GM12878 (cell line): ENCODE data around the gene MX1. TPM values are rescaled to one million over a fixed set of nuclear protein-coding genes. Genes with fewer than 3 reads are reported as not detected.

Experiments used
- ATAC-seq: fragments of 200-7000 bp; cut with Tn5 transposase; 3 replicates; pipeline ENCODE4 v1.9.1; 2020; ENCODE audit warnings: mild to moderate bottlenecking, moderate library complexity
- BruUV-seq: library from RNA; stranded (reverse); fragments of 400-500 nt; replicated peaks from 2 replicates; lab custom pipeline; 2021; lab: Mats Ljungman, UMichigan
- CTCF ChIA-PET: fragments of 300-600 bp; sonication (Branson Sonifier 250); formaldehyde crosslinking; extraction: SDS; loops from one replicate; lab custom pipeline; 2021; ENCODE audit warnings: inconsistent platforms; lab: Yijun Ruan, JAX
- POLR2A ChIA-PET: fragments of 350-600 bp; formaldehyde crosslinking; extraction: SDS; loops from one replicate; lab custom pipeline; 2021; ENCODE audit warnings: inconsistent platforms; lab: Charles Lee
- RAD21 ChIA-PET: fragments of 300-600 bp; sonication (Branson Sonifier 250); formaldehyde crosslinking; loops from one replicate; lab custom pipeline; 2023; ENCODE audit warnings: antibody characterized with exemption; ENCODE audit not compliant: unreplicated experiment; lab: Charles Lee
- SMC1A ChIA-PET: fragments of 300-600 bp; sonication (Branson Sonifier 250); formaldehyde crosslinking; loops from one replicate; lab custom pipeline; 2023; ENCODE audit not compliant: unreplicated experiment, uncharacterized antibody; lab: Charles Lee
- DNase-seq: peaks from one replicate; pipeline ENCODE4 v3.0.0-alpha.2; 2011; ENCODE audit warnings: low read depth, low spot score
- FAIRE-seq: peaks from 3 replicates; lab custom pipeline; 2011; peaks lifted over from hg19 to GRCh38; lab: Jason Lieb, UNC
- H2AFZ ChIP-seq: 2 replicates; pipeline ENCODE4 v1.6.0; 2011; ENCODE audit warnings: low read depth, low read length, control low read depth; ENCODE audit not compliant: control insufficient read depth
- H3K27ac ChIP-seq: 2 replicates; pipeline ENCODE4 v1.5.1; 2011; ENCODE audit warnings: control low read depth; ENCODE audit not compliant: control insufficient read depth, insufficient read depth
- H3K27me3 ChIP-seq, 2 experiments: replicated peaks in 1 of 2; 2 replicates each; pipeline versions ENCODE4 v1.6.0 to v1.6.1; 2011; ENCODE audit warnings: low read length in 1 of 2; ENCODE audit not compliant: control insufficient read depth in 2 of 2, insufficient read depth in 2 of 2
- H3K36me3 ChIP-seq, 2 experiments: 2 replicates each; pipeline ENCODE4 v1.5.1; 2011; ENCODE audit warnings: low read length in 1 of 2; ENCODE audit not compliant: control insufficient read depth in 2 of 2, insufficient read depth in 2 of 2
- H3K4me1 ChIP-seq: 2 replicates; pipeline ENCODE4 v1.6.1; 2011; ENCODE audit warnings: mild to moderate bottlenecking, low read length, moderate library complexity, mixed read lengths; ENCODE audit not compliant: control insufficient read depth, insufficient read depth
- H3K4me2 ChIP-seq: 2 replicates; pipeline ENCODE4 v1.6.0; 2011; ENCODE audit warnings: control low read depth; ENCODE audit not compliant: control insufficient read depth, insufficient read depth
- H3K4me3 ChIP-seq: fragments of 200-600 bp; sonication (generic); 2 replicates; pipeline ENCODE4 v1.5.1; 2016
- H3K79me2 ChIP-seq: 2 replicates; pipeline ENCODE4 v1.6.0; 2011; ENCODE audit warnings: low read length; ENCODE audit not compliant: control insufficient read depth, insufficient read depth
- H3K9ac ChIP-seq: 2 replicates; pipeline ENCODE4 v1.8.0; 2011; ENCODE audit warnings: low read length, control low read depth, mixed read lengths; ENCODE audit not compliant: control insufficient read depth, insufficient read depth
- H3K9me3 ChIP-seq: replicated peaks from 3 replicates; pipeline ENCODE4 v1.5.1; 2011; ENCODE audit warnings: mild to moderate bottlenecking, low read length; ENCODE audit not compliant: control insufficient read depth, insufficient read depth
- H4K20me1 ChIP-seq: 2 replicates; pipeline ENCODE4 v1.6.0; 2011; ENCODE audit not compliant: control insufficient read depth, insufficient read depth
- CBX5 ChIP-seq: sonication (generic); IDR thresholded peaks from 2 replicates; pipeline ENCODE4 v1.6.1; 2016; ENCODE audit warnings: low read depth, moderate library complexity, mild to moderate bottlenecking, inconsistent platforms
- DPF2 ChIP-seq: fragments of 450-650 bp; IDR thresholded peaks from 2 replicates; pipeline ENCODE4 v1.6.1; 2017; ENCODE audit warnings: mild to moderate bottlenecking
- EZH2 ChIP-seq: IDR thresholded peaks from 2 replicates; pipeline ENCODE4 v1.6.1; 2012; ENCODE audit warnings: low read depth, mild to moderate bottlenecking, control low read depth, inconsistent platforms, low read length, borderline replicate concordance; ENCODE audit not compliant: control insufficient read depth
- HDAC6 ChIP-seq: fragments of 200-600 bp; sonication (generic); IDR thresholded peaks from one replicate; pipeline ENCODE4 v1.8.0; 2017; ENCODE audit warnings: antibody characterized with exemption; ENCODE audit not compliant: unreplicated experiment
- IRF5 ChIP-seq: fragments of 450-650 bp; IDR thresholded peaks from 2 replicates; pipeline ENCODE4 v1.6.1; 2017; ENCODE audit warnings: borderline replicate concordance
- NR2C1 ChIP-seq: fragments of 450-650 bp; IDR thresholded peaks from 2 replicates; pipeline ENCODE4 v1.6.1; 2017; ENCODE audit warnings: antibody characterized with exemption, mild to moderate bottlenecking, moderate library complexity
- NR2C2 ChIP-seq: IDR thresholded peaks from 2 replicates; pipeline ENCODE4 v1.6.1; 2011; ENCODE audit warnings: borderline replicate concordance, low read depth; ENCODE audit not compliant: control insufficient read depth, insufficient read length
- POLR2AphosphoS5 ChIP-seq: IDR thresholded peaks from 2 replicates; pipeline ENCODE4 v1.6.1; 2011; ENCODE audit warnings: mild to moderate bottlenecking, low read length, inconsistent platforms
- ZNF217 ChIP-seq: fragments of 450-650 bp; IDR thresholded peaks from 2 replicates; pipeline ENCODE4 v1.6.1; 2017; ENCODE audit warnings: antibody characterized with exemption, mild to moderate bottlenecking
- WGBS: methylation state at CpG from one replicate; pipeline ENCODE4 v1.1.6; 2016; ENCODE audit warnings: low lambda C conversion rate; ENCODE audit not compliant: insufficient replicate concordance, insufficient coverage; ENCODE audit errors: missing lambda C conversion rate; 5-methylcytosine and 5-hydroxymethylcytosine counted together
- in situ Hi-C: fragments of 300-500 bp; cut with MboI; formaldehyde crosslinking; loops from 9 replicates; pipeline ENCODE4 v1.14.3; 2018; ENCODE audit warnings: mixed read lengths
- intact Hi-C: fragments of 100-400 bp; cut with micrococcal nuclease; formaldehyde crosslinking; loops from one replicate; pipeline ENCODE4 v1.14.2; 2022; ENCODE audit not compliant: unreplicated experiment
- polyA plus RNA-seq, 11 experiments: library from polyadenylated mRNA; depleted of rRNA in 4 of 11; unstranded in 6 of 11; stranded (reverse) in 5 of 11; fragments of >200 nt; fragmentation: Nextera tagmentation in 4 of 11; fragmentation: Illumina TruSeq in 1 of 11; extraction: Ambion mirVana in 4 of 11; extraction: Trizol in 1 of 11; gene quantifications; 1 replicate in 1 of 11; 2 replicates in 10 of 11; pipeline versions ENCODE4 v1.2.1 to v1.2.3, GENCODE V29; 2011 to 2016; ENCODE audit warnings: inconsistent platforms in 2 of 11, missing spikeins in 2 of 11, low read depth in 1 of 11
- total RNA-seq, 4 experiments: library from RNA; depleted of rRNA in 3 of 4; stranded (reverse); fragments of >200 nt in 3 of 4; fragmentation: Illumina TruSeq in 1 of 4; extraction: Trizol in 1 of 4; gene quantifications; 2 replicates each; pipeline versions ENCODE4 v1.2.1 to v1.2.3, GENCODE V29; 2013 to 2021
- TF ChIP-seq, protein P1 (sequence below): IDR thresholded peaks from 2 replicates; pipeline ENCODE4 v1.6.1; 2011; ENCODE audit warnings: borderline replicate concordance, low read depth, mild to moderate bottlenecking, moderate library complexity, low read length; ENCODE audit not compliant: insufficient read depth, poor library complexity, severe bottlenecking
- TF ChIP-seq, protein P2 (sequence below): fragments of 150-350 bp; IDR thresholded peaks from 2 replicates; pipeline ENCODE4 v1.6.1; 2016; ENCODE audit warnings: low read depth, low read length
- TF ChIP-seq, protein P3 (sequence below): fragments of 450-650 bp; formaldehyde crosslinking; IDR thresholded peaks from 2 replicates; pipeline ENCODE4 v1.4.0; 2020; ENCODE audit warnings: mild to moderate bottlenecking, moderate library complexity

Gene MX1
- total and polyA plus RNA-seq, 10 of the 15 experiments (the other 5 are each of a cell fraction or from before 2014, with no cell fraction given), result 75.9 to 385 (median 302) TPM

GRCh38 chr21:41396558-41397075, 29.4 kb upstream of the MX1 start:
- intact Hi-C loops (no loop called here), in situ Hi-C loops (no loop called here)
- DNase-seq (no peak), FAIRE-seq (no peak), ATAC-seq (no peak)
- H2AFZ ChIP-seq, result no peak overlapping the region
- no TSS peak for BruUV-seq
- POLR2A ChIA-PET, result no interaction called here
- no peak overlapping the region for H3K27ac ChIP-seq
- H3K9ac ChIP-seq, result no peak overlapping the region
- SMC1A ChIA-PET, result interaction anchor here (1.7 kb wide), 1 partner anchor 26 kb away, joined by 6 read pairs; no protein-coding TSS in a partner anchor
- CTCF ChIA-PET, result no interaction called here
- H3K4me2 ChIP-seq, result no peak overlapping the region
- RAD21 ChIA-PET, result no interaction called here
- peaks cover 7 to 33% of the 10 kb centered on the region in 2 experiments; a peak in 3 of 4 replicates for H3K36me3 ChIP-seq
- H3K4me1 ChIP-seq, result no peaks in the 10 kb centered on the region; the same call in 1 of the 2 replicates
- H3K79me2 ChIP-seq, result no peaks in the 10 kb centered on the region
- WGBS, result 79% methylated on average over 7 of the region's 7 CpGs
- H3K9me3 ChIP-seq, result no peaks in the 10 kb centered on the region
- H4K20me1 ChIP-seq, result no peaks in the 10 kb centered on the region
- no peak overlapping the region for H3K4me3 ChIP-seq
- no peaks in the 10 kb centered on the region for H3K27me3 ChIP-seq
- TF ChIP-seq POLR2AphosphoS5, result no peak
- TF ChIP-seq, protein P1, sequence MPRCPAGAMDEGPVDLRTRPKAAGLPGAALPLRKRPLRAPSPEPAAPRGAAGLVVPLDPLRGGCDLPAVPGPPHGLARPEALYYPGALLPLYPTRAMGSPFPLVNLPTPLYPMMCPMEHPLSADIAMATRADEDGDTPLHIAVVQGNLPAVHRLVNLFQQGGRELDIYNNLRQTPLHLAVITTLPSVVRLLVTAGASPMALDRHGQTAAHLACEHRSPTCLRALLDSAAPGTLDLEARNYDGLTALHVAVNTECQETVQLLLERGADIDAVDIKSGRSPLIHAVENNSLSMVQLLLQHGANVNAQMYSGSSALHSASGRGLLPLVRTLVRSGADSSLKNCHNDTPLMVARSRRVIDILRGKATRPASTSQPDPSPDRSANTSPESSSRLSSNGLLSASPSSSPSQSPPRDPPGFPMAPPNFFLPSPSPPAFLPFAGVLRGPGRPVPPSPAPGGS, result no peak
- TF ChIP-seq CBX5, result no peak
- TF ChIP-seq DPF2, result no peak
- TF ChIP-seq HDAC6, result no peak
- TF ChIP-seq IRF5, result no peak
- TF ChIP-seq, protein P2, sequence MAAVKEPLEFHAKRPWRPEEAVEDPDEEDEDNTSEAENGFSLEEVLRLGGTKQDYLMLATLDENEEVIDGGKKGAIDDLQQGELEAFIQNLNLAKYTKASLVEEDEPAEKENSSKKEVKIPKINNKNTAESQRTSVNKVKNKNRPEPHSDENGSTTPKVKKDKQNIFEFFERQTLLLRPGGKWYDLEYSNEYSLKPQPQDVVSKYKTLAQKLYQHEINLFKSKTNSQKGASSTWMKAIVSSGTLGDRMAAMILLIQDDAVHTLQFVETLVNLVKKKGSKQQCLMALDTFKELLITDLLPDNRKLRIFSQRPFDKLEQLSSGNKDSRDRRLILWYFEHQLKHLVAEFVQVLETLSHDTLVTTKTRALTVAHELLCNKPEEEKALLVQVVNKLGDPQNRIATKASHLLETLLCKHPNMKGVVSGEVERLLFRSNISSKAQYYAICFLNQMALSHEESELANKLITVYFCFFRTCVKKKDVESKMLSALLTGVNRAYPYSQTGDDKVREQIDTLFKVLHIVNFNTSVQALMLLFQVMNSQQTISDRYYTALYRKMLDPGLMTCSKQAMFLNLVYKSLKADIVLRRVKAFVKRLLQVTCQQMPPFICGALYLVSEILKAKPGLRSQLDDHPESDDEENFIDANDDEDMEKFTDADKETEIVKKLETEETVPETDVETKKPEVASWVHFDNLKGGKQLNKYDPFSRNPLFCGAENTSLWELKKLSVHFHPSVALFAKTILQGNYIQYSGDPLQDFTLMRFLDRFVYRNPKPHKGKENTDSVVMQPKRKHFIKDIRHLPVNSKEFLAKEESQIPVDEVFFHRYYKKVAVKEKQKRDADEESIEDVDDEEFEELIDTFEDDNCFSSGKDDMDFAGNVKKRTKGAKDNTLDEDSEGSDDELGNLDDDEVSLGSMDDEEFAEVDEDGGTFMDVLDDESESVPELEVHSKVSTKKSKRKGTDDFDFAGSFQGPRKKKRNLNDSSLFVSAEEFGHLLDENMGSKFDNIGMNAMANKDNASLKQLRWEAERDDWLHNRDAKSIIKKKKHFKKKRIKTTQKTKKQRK, result no peak
- no peak for TF ChIP-seq NR2C1
- TF ChIP-seq NR2C2, result no peak
- TF ChIP-seq, protein P3, sequence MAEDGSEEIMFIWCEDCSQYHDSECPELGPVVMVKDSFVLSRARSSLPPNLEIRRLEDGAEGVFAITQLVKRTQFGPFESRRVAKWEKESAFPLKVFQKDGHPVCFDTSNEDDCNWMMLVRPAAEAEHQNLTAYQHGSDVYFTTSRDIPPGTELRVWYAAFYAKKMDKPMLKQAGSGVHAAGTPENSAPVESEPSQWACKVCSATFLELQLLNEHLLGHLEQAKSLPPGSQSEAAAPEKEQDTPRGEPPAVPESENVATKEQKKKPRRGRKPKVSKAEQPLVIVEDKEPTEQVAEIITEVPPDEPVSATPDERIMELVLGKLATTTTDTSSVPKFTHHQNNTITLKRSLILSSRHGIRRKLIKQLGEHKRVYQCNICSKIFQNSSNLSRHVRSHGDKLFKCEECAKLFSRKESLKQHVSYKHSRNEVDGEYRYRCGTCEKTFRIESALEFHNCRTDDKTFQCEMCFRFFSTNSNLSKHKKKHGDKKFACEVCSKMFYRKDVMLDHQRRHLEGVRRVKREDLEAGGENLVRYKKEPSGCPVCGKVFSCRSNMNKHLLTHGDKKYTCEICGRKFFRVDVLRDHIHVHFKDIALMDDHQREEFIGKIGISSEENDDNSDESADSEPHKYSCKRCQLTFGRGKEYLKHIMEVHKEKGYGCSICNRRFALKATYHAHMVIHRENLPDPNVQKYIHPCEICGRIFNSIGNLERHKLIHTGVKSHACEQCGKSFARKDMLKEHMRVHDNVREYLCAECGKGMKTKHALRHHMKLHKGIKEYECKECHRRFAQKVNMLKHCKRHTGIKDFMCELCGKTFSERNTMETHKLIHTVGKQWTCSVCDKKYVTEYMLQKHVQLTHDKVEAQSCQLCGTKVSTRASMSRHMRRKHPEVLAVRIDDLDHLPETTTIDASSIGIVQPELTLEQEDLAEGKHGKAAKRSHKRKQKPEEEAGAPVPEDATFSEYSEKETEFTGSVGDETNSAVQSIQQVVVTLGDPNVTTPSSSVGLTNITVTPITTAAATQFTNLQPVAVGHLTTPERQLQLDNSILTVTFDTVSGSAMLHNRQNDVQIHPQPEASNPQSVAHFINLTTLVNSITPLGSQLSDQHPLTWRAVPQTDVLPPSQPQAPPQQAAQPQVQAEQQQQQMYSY, result no peak
- TF ChIP-seq ZNF217, result no peak
- no peak for TF ChIP-seq EZH2
